T-helper 2 cell treated with Interferon-gamma antibody and Interleukin-4, amounts not matched to agents 5 μg/mL and 100 μg/mL, for 36 hours (primary cell): ENCODE results near the gene CEPT1.
"Not testable (repeated sequence)": the region's sequence is repeated elsewhere in the genome, so short reads cannot be mapped to it uniquely, and the experiment has no call there.

ENCODE experiments used
- DNase-seq: peaks from one replicate; pipeline ENCODE4 v3.0.0; 2021; ENCODE audit warnings: low spot score
- H3K27ac Mint-ChIP-seq: one replicate; pipeline ENCODE4 v1.8.0; 2021; ENCODE audit warnings: mild to moderate bottlenecking, mixed read lengths
- H3K27me3 Mint-ChIP-seq: one replicate; pipeline ENCODE4 v1.8.0; 2021; ENCODE audit warnings: low read depth, mixed read lengths
- H3K36me3 Mint-ChIP-seq: one replicate; pipeline ENCODE4 v1.8.0; 2021; ENCODE audit warnings: low read depth, mixed read lengths
- H3K4me1 Mint-ChIP-seq: one replicate; pipeline ENCODE4 v1.8.0; 2021; ENCODE audit warnings: low read depth, mixed read lengths
- H3K4me3 Mint-ChIP-seq: one replicate; pipeline ENCODE4 v1.8.0; 2022; ENCODE audit warnings: mild to moderate bottlenecking, moderate library complexity, mixed read lengths
- H3K9me3 Mint-ChIP-seq: one replicate; pipeline ENCODE4 v1.8.0; 2021; ENCODE audit warnings: mixed read lengths

Gene CEPT1

GRCh38 chr1:111215285-111215684, 75.3 kb downstream of the CEPT1 start:
- DNase-seq, H3K27me3 Mint-ChIP-seq, H3K9me3 Mint-ChIP-seq, H3K36me3 Mint-ChIP-seq: not testable (repeated sequence)
- H3K4me1 Mint-ChIP-seq = peaks cover 77% of the 10 kb centered on the region
- H3K27ac Mint-ChIP-seq = peak overlapping the region; percentile 90
- H3K4me3 Mint-ChIP-seq = peak overlapping the region; percentile 74

GRCh38 chr1:111216751-111217150, 76.7 kb downstream of the CEPT1 start:
- H3K4me1 Mint-ChIP-seq = peaks cover 91% of the 10 kb centered on the region
- peaks cover 4% of the 10 kb centered on the region for H3K9me3 Mint-ChIP-seq
- DNase-seq = no peak
- peak overlapping the region; percentile 90 for H3K27ac Mint-ChIP-seq
- H3K36me3 Mint-ChIP-seq = peaks cover 2% of the 10 kb centered on the region
- H3K27me3 Mint-ChIP-seq = no peaks in the 10 kb centered on the region
- peak overlapping the region; percentile 74 for H3K4me3 Mint-ChIP-seq

GRCh38 chr1:111217183-111217910, 77.3 kb downstream of the CEPT1 start:
- peaks cover 96% of the 10 kb centered on the region for H3K4me1 Mint-ChIP-seq
- H3K9me3 Mint-ChIP-seq = peaks cover 4% of the 10 kb centered on the region
- H3K27ac Mint-ChIP-seq = peak overlapping the region; percentile 90
- no peaks in the 10 kb centered on the region for H3K27me3 Mint-ChIP-seq
- no peak for DNase-seq
- H3K4me3 Mint-ChIP-seq = peak overlapping the region; percentile 74
- peaks cover 2% of the 10 kb centered on the region for H3K36me3 Mint-ChIP-seq

- peaks cover 2% of the 10 kb centered on the region for H3K36me3 Mint-ChIP-seq
- no peak for DNase-seq
- no peaks in the 10 kb centered on the region for H3K27me3 Mint-ChIP-seq
- H3K4me3 Mint-ChIP-seq = peak overlapping the region; percentile 77
- peaks cover 4% of the 10 kb centered on the region for H3K9me3 Mint-ChIP-seq
- H3K27ac Mint-ChIP-seq = peak overlapping the region; percentile 92
- peaks cover 92% of the 10 kb centered on the region for H3K4me1 Mint-ChIP-seq
Observed at GRCh38 chr1:111218701-111219556, 78.9 kb downstream of the CEPT1 start.

- peaks cover 87% of the 10 kb centered on the region for H3K4me1 Mint-ChIP-seq
- H3K27me3 Mint-ChIP-seq = no peaks in the 10 kb centered on the region
- peaks cover 4% of the 10 kb centered on the region for H3K9me3 Mint-ChIP-seq
- peaks cover 2% of the 10 kb centered on the region for H3K36me3 Mint-ChIP-seq
- peak overlapping the region; percentile 77 for H3K4me3 Mint-ChIP-seq
- H3K27ac Mint-ChIP-seq = peak overlapping the region; percentile 92
- DNase-seq = peak; percentile 57
Observed at GRCh38 chr1:111219557-111220286, 79.7 kb downstream of the CEPT1 start.

- Mint-ChIP-seq H3K4me3 (peak overlapping the region; percentile 77), H3K27me3 (no peaks in the 10 kb centered on the region), H3K9me3 (peaks cover 4% of the 10 kb centered on the region), H3K4me1 (peaks cover 87% of the 10 kb centered on the region), H3K36me3 (peaks cover 2% of the 10 kb centered on the region), H3K27ac (peak overlapping the region; percentile 92)
- DNase-seq = no peak
Observed at GRCh38 chr1:111220302-111220890, 80.4 kb downstream of the CEPT1 start.

- Mint-ChIP-seq H3K4me3 (peak overlapping the region; percentile 77), H3K27me3 (no peaks in the 10 kb centered on the region), H3K4me1 (peaks cover 87% of the 10 kb centered on the region), H3K9me3 (peaks cover 4% of the 10 kb centered on the region), H3K27ac (peak overlapping the region; percentile 92), H3K36me3 (peaks cover 2% of the 10 kb centered on the region)
- no peak for DNase-seq
Observed at GRCh38 chr1:111221276-111221632, 81.2 kb downstream of the CEPT1 start.

- peaks cover 4% of the 10 kb centered on the region for H3K9me3 Mint-ChIP-seq
- H3K36me3 Mint-ChIP-seq = peaks cover 2% of the 10 kb centered on the region
- peak overlapping the region; percentile 77 for H3K4me3 Mint-ChIP-seq
- no peaks in the 10 kb centered on the region for H3K27me3 Mint-ChIP-seq
- H3K27ac Mint-ChIP-seq = peak overlapping the region; percentile 92
- DNase-seq = peak; percentile 80
- H3K4me1 Mint-ChIP-seq = peaks cover 86% of the 10 kb centered on the region
Observed at GRCh38 chr1:111221633-111222291, 81.7 kb downstream of the CEPT1 start.

GRCh38 chr1:111222308-111223125, 82.5 kb downstream of the CEPT1 start:
- no peaks in the 10 kb centered on the region for H3K27me3 Mint-ChIP-seq
- peaks cover 2% of the 10 kb centered on the region for H3K36me3 Mint-ChIP-seq
- peak overlapping the region; percentile 92 for H3K27ac Mint-ChIP-seq
- DNase-seq = peak; percentile 72
- peaks cover 85% of the 10 kb centered on the region for H3K4me1 Mint-ChIP-seq
- H3K4me3 Mint-ChIP-seq = peak overlapping the region; percentile 77
- peaks cover 4% of the 10 kb centered on the region for H3K9me3 Mint-ChIP-seq

GRCh38 chr1:111223126-111223685, 83.2 kb downstream of the CEPT1 start:
- no peak for DNase-seq
- Mint-ChIP-seq H3K36me3 (peaks cover 2% of the 10 kb centered on the region), H3K9me3 (peaks cover under 1% of the 10 kb centered on the region), H3K27ac (peak overlapping the region; percentile 92), H3K4me1 (peaks cover 85% of the 10 kb centered on the region), H3K27me3 (no peaks in the 10 kb centered on the region), H3K4me3 (peak overlapping the region; percentile 77)

- Mint-ChIP-seq H3K27me3 (no peaks in the 10 kb centered on the region), H3K36me3 (no peaks in the 10 kb centered on the region), H3K4me3 (peak overlapping the region; percentile 68), H3K9me3 (no peaks in the 10 kb centered on the region), H3K27ac (peak overlapping the region; percentile 76), H3K4me1 (peaks cover 75% of the 10 kb centered on the region)
- DNase-seq = no peak
Observed at GRCh38 chr1:111225091-111225490, 85.1 kb downstream of the CEPT1 start.

GRCh38 chr1:111225717-111226400, 85.8 kb downstream of the CEPT1 start:
- Mint-ChIP-seq H3K27ac (peak overlapping the region; percentile 76), H3K9me3 (no peaks in the 10 kb centered on the region), H3K4me3 (peak overlapping the region; percentile 68), H3K4me1 (peaks cover 71% of the 10 kb centered on the region), H3K27me3 (no peaks in the 10 kb centered on the region), H3K36me3 (no peaks in the 10 kb centered on the region)
- no peak for DNase-seq
